Stimulated activated memory B cell treated with anti-CD40 and anti-IgM and Interleukin-4, amounts not matched to agents 10 μg/mL and 1 μg/mL and 100 μg/mL, for 72 hours (primary cell): ENCODE data around the gene TFB1M.
A peak's percentile ranks its signal among the peaks of the same experiment; 100 is the strongest.
"Not testable (repeated sequence)": the region's sequence is repeated elsewhere in the genome, so short reads cannot be mapped to it uniquely, and the experiment has no call there.

Experiments used
- ATAC-seq: fragments of 150-1000 bp; cut with Tn5 transposase; 2 replicates; pipeline ENCODE4 v1.10.0; 2021
- H3K27ac Mint-ChIP-seq: one replicate; pipeline ENCODE4 v1.8.0; 2022; ENCODE audit warnings: mild to moderate bottlenecking, mixed read lengths
- H3K27me3 Mint-ChIP-seq: one replicate; pipeline ENCODE4 v1.8.0; 2022; ENCODE audit warnings: mixed read lengths
- H3K36me3 Mint-ChIP-seq: one replicate; pipeline ENCODE4 v1.8.0; 2022; ENCODE audit warnings: mixed read lengths
- H3K4me1 Mint-ChIP-seq: one replicate; pipeline ENCODE4 v1.8.0; 2022; ENCODE audit warnings: mixed read lengths
- H3K4me3 Mint-ChIP-seq: one replicate; pipeline ENCODE4 v1.8.0; 2022; ENCODE audit warnings: mild to moderate bottlenecking, moderate library complexity, mixed read lengths
- H3K9me3 Mint-ChIP-seq: one replicate; pipeline ENCODE4 v1.8.0; 2022; ENCODE audit warnings: mixed read lengths

The TFB1M gene

DNA sequence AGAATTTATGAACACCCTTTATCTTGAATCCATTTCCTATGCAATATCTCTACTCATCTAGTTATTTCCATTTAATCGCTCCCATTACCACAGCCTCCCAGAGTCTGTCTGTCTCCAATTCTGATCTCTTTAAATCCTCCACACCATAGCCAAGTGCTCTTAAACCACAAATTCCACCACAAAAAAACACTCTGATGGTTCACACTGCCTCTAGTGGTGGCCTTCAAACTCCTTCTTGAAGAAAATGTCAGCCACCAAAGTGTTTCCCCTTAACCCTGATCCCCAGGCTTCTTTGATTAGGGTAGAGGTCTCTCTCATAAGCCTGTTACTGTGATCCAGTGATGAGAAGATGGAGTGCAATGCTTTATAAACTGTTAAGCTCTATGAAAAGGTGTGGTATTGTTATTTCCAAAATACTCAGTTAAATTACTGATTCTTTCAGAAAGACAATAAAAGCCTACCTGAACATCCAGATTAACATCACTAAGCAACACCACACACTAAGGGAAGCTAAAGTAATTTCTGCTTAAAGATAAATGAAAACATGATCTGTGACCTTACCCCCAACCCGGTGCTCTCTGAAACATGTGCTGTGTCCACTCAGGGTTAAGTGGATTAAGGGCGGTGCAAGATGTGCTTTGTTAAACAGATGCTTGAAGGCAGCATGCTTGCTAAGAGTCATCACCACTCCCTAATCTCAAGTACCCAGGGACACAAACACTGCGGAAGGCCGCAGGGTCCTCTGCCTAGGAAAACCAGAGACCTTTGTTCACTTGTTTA lies 46.0 kb downstream of the TFB1M start:
- H3K27ac Mint-ChIP-seq, H3K27me3 Mint-ChIP-seq, H3K4me1 Mint-ChIP-seq, H3K9me3 Mint-ChIP-seq, H3K4me3 Mint-ChIP-seq, ATAC-seq: not testable (repeated sequence)
- peaks cover 45% of the 10 kb centered on the region for H3K36me3 Mint-ChIP-seq

DNA sequence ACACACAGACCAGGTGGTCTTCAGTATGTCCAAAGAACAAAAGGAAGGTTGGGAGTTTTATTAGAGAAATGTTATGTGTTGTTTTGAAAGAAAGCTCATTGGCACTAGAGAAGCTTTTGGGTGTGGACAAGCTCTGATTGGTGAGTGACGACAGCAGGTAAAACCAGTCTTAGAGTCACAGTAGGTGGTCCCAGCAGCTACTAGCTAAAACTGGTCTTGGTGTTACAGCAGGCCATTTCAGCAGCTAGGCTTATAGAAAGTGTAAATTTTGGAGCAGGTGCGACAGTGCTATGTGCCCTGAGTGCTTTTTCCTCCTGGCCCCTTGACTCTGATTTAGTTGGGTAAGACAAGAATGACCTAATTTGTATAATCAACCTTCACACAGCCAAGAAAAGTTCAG lies 46.9 kb downstream of the TFB1M start:
- peaks cover 39% of the 10 kb centered on the region for H3K36me3 Mint-ChIP-seq
- H3K4me3 Mint-ChIP-seq, result no peak overlapping the region
- H3K9me3 Mint-ChIP-seq, result no peaks in the 10 kb centered on the region
- ATAC-seq, result no peak
- H3K27ac Mint-ChIP-seq, result no peak overlapping the region
- peaks cover 15% of the 10 kb centered on the region for H3K4me1 Mint-ChIP-seq
- H3K27me3 Mint-ChIP-seq, result no peaks in the 10 kb centered on the region

DNA sequence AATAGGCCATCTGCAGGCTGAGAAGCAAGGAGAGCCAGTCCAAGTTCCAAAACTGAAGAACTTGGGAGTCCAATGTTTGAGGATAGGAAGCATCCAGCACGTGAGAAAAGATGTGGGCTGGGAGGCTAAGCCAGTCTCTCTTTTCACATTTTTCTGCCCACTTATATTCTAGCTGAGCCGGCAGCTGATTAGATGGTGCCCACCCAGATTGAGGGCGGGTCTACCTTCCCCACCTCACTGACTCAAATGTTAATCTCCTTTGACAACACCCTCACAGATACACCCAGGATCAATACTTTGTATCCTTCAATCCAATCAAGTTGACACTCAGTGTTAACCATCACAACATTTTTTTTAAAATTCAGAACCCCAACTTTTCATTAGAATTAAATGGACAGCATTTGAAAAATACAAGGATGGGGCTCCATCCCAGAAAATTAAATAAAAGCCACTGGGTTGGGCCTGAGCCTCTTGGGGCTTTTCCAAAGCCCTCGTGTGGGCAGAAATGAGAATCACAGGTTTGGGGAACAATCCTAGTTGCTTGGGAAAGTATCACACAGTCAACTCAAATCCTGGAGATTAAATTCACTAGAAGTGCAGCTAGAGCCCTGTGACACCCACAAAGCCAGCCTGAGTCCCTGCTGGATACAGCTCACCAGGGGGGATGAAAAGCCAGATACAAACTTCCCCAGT lies 48.3 kb downstream of the TFB1M start:
- peaks cover 27% of the 10 kb centered on the region for H3K4me1 Mint-ChIP-seq
- no peaks in the 10 kb centered on the region for H3K27me3 Mint-ChIP-seq
- H3K27ac Mint-ChIP-seq, result no peak overlapping the region
- peaks cover 42% of the 10 kb centered on the region for H3K36me3 Mint-ChIP-seq
- H3K4me3 Mint-ChIP-seq, result no peak overlapping the region
- H3K9me3 Mint-ChIP-seq, result no peaks in the 10 kb centered on the region
- no peak for ATAC-seq

DNA sequence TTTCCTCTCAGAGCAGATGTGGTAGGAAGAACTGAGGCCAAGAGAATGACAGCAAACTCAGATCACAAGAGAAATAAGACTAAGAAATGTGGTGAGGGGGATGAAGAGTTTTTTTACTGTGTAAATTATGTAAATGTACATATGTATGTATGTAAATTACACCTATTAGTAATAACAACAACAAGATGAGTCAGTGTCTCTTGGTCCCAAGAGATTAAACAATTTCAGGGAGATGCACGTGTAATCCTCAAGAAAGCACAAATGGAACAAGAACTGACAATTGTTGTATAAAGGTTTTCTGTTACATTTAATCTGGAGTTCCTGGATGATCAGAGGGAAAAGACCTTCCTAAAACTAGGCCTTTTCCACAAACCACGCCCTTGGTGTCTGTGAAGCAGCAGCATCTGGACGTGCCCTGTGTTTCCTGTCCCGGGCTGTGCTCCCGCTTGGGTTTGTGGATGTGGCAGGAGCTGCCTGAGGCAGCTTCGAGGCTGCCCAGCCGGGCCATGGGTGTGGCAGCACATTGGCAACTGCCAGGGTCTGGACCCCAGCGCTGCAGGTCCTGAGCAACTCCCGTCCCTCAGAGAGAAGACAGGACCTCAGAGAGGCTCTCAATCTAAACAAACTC lies 49.5 kb downstream of the TFB1M start:
- H3K27ac Mint-ChIP-seq, result no peak overlapping the region
- H3K36me3 Mint-ChIP-seq, result peaks cover 41% of the 10 kb centered on the region
- peaks cover 30% of the 10 kb centered on the region for H3K4me1 Mint-ChIP-seq
- no peaks in the 10 kb centered on the region for H3K9me3 Mint-ChIP-seq
- no peaks in the 10 kb centered on the region for H3K27me3 Mint-ChIP-seq
- no peak overlapping the region for H3K4me3 Mint-ChIP-seq
- ATAC-seq, result no peak

DNA sequence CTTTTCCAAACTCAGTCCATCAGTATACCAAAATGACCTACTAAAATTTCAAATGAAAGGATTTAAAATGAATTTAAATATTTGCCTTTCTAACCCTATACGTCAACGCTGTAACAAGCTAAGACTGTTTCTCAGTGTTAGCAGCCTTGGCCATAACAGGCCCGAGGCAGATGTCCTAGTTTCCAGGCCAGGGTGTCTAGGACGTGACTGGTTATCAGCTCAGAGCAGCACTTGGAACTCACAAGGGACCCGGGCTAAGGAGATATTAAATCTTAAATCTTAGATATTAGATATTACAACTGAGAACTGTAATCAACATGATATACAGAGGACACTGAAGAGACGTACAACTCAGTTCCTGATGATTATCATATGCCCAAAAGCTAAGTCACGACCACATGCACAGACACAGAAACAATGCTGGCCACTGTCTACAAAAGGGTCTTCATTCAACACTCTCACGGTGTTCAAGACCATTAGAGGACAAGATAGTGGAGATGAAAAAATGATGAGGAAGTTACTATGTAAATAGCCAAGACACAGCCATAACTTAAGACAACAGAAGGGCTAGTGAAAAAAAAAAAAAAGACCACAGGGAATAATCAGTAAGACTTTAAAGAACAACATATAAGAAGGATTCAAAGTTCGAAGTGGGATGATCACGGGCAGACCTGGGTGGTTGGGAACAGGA lies 50.8 kb downstream of the TFB1M start, which contains the start of gene CLDN20:
CLDN20 (plus strand) TSS at position 641 of the 691 bp plus-strand sequence. CDS start 11,707 bp downstream, outside the sequence.
- no peaks in the 10 kb centered on the region for H3K27me3 Mint-ChIP-seq
- H3K36me3 Mint-ChIP-seq, result peaks cover 38% of the 10 kb centered on the region
- peak within 1 kb of the TSS; percentile 75 for H3K27ac Mint-ChIP-seq
- peaks cover 30% of the 10 kb centered on the region for H3K4me1 Mint-ChIP-seq
- no peak within 1 kb of the TSS for H3K4me3 Mint-ChIP-seq
- no peak for ATAC-seq
- H3K9me3 Mint-ChIP-seq, result no peaks in the 10 kb centered on the region

DNA sequence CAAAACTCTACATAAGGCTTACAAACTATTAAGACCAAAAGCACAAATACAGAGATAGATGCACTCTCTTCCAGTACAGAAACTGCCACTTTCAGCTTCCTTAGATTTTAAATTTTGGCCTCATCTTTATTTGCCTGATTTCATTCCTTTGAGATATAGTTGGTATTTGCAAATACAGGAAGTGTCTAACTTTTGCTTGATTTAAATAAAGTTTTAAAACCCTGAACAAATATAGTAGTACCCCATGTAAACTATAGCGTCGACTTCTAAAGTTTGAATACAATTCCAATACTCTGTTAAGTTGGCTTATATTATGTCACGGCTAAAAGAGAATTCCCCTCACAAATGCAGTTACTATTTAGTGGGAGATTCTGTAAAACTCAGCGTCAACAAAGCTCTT lies 51.6 kb downstream of the TFB1M start:
- no peaks in the 10 kb centered on the region for H3K9me3 Mint-ChIP-seq
- peaks cover 37% of the 10 kb centered on the region for H3K36me3 Mint-ChIP-seq
- ATAC-seq, result no peak
- H3K4me3 Mint-ChIP-seq, result no peak overlapping the region
- H3K4me1 Mint-ChIP-seq, result peaks cover 23% of the 10 kb centered on the region
- H3K27me3 Mint-ChIP-seq, result no peaks in the 10 kb centered on the region
- peak overlapping the region; percentile 75 for H3K27ac Mint-ChIP-seq

DNA sequence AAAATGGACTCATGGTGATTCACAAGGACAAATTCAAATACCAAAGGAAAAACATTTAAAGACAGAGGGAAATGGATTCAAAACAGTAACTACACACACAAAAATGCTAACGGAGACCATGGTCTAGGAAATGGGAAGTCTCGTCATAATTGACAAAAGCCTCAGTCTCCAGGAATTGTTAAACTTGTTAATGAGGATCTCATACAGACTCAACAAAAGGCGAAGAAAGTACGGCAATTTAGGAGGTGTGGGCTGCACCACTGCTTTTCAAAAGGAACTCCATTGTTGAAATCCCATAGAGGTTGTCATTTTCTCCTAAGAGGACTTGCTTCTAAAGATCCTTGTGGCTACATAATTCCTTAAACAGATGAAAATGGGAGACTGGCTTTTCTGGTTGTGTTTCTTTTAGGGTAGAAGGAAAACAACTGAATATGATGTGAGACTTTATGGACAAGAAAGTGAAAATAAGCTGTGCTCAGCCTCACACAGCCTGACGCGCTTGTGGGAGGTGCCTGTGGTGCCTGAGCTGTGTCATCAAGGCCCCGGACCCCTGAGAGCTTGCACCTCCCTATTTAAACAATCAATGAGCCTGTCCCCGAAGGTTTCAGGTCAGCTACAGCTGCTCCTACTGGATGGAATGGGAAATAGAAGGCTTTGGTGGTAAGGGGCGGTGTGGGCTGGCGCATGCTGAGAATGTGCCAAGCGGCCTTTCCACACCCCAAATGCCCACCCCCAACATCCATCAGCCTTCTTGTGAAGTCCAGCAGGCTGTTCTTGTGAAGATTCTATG lies 53.0 kb downstream of the TFB1M start:
- Mint-ChIP-seq H3K4me1 (peaks cover 23% of the 10 kb centered on the region), H3K27me3 (no peaks in the 10 kb centered on the region), H3K9me3 (no peaks in the 10 kb centered on the region), H3K4me3 (no peak overlapping the region), H3K27ac (peak overlapping the region; percentile 75), H3K36me3 (peaks cover 42% of the 10 kb centered on the region)
- no peak for ATAC-seq

DNA sequence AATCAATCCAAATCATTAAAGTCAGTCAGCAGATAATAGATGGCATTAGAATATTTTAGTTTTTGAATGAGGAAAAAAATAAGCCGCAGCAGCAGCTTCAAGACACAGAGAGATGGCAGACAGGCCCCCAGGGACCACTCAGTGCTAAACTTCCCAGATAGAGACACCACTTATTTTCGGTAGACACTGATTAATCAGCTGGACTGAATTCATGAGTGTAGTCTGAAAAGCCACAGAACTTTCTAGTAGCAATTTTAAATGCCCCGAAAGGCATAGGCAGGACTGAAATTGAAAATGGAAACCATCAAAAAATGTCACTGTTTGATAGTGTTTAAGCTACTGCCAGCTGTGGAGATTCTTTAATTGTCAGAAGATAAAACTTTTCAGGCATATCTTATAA lies 53.6 kb downstream of the TFB1M start:
- H3K9me3 Mint-ChIP-seq, result no peaks in the 10 kb centered on the region
- H3K27ac Mint-ChIP-seq, result peak overlapping the region; percentile 45
- peaks cover 39% of the 10 kb centered on the region for H3K36me3 Mint-ChIP-seq
- H3K27me3 Mint-ChIP-seq, result no peaks in the 10 kb centered on the region
- H3K4me1 Mint-ChIP-seq, result peaks cover 23% of the 10 kb centered on the region
- no peak for ATAC-seq
- H3K4me3 Mint-ChIP-seq, result no peak overlapping the region

DNA sequence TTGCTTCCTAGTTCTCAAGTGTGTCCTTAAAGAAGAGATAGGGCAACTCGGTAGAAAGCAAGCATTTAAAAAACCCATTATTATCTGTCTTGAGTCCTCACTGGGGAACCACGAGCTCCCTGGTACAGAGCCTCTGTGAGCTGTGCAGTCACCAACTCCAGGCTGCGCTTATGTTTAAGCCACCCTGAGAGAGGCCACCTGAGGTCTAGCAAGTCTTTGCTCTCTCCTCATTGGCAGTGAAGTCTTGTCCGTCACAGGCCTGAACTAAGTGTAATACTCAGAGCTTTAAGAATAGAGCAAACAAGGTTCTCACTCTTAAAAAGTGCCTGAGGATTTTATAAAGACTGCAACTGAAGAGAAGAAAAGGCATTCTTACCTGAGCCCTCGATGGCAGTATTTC lies 54.4 kb downstream of the TFB1M start:
- Mint-ChIP-seq H3K27ac (no peak overlapping the region), H3K4me1 (peaks cover 23% of the 10 kb centered on the region), H3K9me3 (no peaks in the 10 kb centered on the region), H3K4me3 (no peak overlapping the region), H3K36me3 (peaks cover 39% of the 10 kb centered on the region), H3K27me3 (no peaks in the 10 kb centered on the region)
- no peak for ATAC-seq

DNA sequence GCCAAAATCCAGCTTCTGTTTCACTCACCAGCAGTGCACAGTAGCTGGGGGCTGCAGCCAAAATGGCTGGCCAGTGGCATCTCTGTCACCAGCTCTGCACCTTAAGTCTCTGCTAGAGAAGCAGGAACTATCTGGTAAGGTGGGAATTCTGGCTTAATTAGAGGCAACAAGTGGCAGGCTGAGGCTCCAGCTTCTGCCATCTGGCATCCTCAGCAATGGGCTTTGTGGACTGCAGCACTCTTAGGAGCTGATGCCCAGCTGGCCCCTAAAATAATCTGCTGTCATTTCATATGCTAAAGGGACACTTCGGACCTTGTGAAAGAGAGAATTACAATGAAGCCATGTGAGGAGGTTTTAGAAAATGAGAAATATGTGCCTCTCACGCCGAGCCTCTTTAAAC lies 55.1 kb downstream of the TFB1M start:
- ATAC-seq, result no peak
- H3K9me3 Mint-ChIP-seq, result no peaks in the 10 kb centered on the region
- peaks cover 23% of the 10 kb centered on the region for H3K4me1 Mint-ChIP-seq
- no peaks in the 10 kb centered on the region for H3K27me3 Mint-ChIP-seq
- H3K27ac Mint-ChIP-seq, result no peak overlapping the region
- H3K4me3 Mint-ChIP-seq, result no peak overlapping the region
- H3K36me3 Mint-ChIP-seq, result peaks cover 39% of the 10 kb centered on the region

DNA sequence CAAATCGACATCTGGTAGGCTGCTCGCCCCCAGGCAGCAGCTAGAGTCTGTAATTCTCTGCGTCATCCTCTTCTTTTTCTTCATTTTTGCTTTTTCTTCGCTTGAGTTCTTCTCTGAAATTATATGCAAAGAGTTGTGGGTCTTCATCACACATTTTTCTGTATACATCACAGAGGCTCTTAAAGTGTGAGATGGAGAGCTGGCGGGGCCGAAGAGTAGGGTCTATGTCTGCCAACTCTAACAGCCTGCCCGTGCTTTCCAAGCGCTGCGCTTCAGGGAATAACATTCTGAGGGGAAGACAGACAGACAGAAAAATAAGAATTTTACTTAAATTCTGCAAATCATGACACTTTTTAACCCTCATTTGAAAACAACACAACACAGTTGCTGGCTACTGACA lies 56.5 kb downstream of the TFB1M start:
- Mint-ChIP-seq H3K27me3 (no peaks in the 10 kb centered on the region), H3K4me3 (no peak overlapping the region), H3K4me1 (peaks cover 20% of the 10 kb centered on the region), H3K9me3 (no peaks in the 10 kb centered on the region), H3K27ac (no peak overlapping the region), H3K36me3 (peaks cover 38% of the 10 kb centered on the region)
- no peak for ATAC-seq

DNA sequence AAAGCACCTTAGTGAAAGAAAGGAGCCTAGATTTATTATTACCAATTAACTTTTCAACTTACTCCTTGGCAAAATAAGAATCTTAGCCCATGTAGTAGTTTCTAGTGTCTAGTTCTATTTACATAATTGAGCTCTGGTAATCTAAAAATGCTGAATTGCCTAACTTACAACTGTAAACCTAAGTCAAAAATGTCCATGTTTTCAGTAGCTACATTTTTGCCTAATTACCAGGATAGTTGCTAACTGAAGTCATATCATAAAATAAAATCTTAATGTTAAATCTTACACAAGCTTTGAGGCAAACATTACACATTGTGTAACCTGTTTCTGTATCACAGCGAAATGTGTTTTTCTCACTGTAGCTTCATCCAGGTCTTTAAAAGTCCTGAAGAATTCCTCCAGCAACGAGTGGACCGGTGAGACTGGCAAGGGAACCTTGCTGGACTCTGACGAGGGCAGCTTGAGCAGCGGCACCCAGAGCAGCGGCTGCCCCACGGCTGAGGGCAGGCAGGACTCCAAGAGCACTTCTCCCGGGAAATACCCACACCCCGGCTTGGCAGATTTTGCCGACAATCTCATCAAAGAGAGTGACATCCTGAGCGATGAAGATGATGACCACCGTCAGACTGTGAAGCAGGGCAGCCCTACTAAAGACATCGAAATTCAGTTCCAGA lies 58.0 kb downstream of the TFB1M start:
- H3K4me1 Mint-ChIP-seq, result peaks cover 6% of the 10 kb centered on the region
- no peak overlapping the region for H3K4me3 Mint-ChIP-seq
- H3K27ac Mint-ChIP-seq, result no peak overlapping the region
- no peaks in the 10 kb centered on the region for H3K9me3 Mint-ChIP-seq
- H3K36me3 Mint-ChIP-seq, result peaks cover 41% of the 10 kb centered on the region
- ATAC-seq, result no peak
- no peaks in the 10 kb centered on the region for H3K27me3 Mint-ChIP-seq

DNA sequence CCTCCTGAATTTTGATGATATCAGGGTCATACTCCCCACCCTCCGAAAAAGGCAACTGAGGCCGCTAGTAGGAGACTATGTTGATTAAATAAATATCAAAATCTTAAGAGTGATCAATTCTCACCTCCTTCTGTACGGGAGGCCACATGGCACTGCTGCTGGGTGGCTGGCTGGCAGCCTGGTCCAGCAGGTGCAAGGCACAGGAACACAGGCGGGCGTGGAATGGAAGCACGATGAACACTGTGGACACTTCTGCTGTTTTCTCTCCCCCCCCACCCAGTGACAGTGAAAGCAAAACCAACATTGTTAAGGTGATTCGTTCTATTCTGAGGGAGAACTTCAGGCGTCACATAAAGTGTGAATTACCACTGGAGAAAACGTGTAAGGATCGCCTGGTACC lies 60.1 kb downstream of the TFB1M start:
- no peak for ATAC-seq
- H3K4me1 Mint-ChIP-seq, result no peaks in the 10 kb centered on the region
- peaks cover 35% of the 10 kb centered on the region for H3K36me3 Mint-ChIP-seq
- no peak overlapping the region for H3K27ac Mint-ChIP-seq
- no peaks in the 10 kb centered on the region for H3K9me3 Mint-ChIP-seq
- no peak overlapping the region for H3K4me3 Mint-ChIP-seq
- no peaks in the 10 kb centered on the region for H3K27me3 Mint-ChIP-seq

DNA sequence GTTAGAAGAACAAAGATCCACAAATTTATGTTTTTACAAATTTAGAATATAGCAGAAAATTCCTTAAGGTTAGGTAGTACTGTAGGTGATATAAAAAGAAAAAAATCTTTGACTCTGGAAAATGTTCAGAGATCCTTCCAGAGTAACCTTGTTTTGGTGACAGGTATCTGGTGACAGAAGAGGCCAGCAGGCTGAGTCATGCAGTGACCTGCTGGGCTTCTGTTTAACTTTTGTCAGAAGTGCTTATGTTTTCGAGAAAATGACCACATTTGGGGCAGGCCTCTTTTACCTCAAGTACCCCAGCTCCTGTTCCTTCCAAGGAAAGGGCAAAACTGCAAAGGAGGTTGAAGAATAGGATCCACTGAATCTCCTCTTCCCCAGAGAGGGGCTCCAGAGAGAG lies 60.9 kb downstream of the TFB1M start:
- Mint-ChIP-seq H3K36me3 (peaks cover 39% of the 10 kb centered on the region), H3K27me3 (no peaks in the 10 kb centered on the region), H3K9me3 (no peaks in the 10 kb centered on the region), H3K27ac (no peak overlapping the region), H3K4me3 (no peak overlapping the region), H3K4me1 (peaks cover 4% of the 10 kb centered on the region)
- ATAC-seq, result no peak
